Astrocyte (in vitro differentiated cells and primary cell): ENCODE data around the gene ARMC9.
"Not testable (repeated sequence)": the region's sequence is repeated elsewhere in the genome, so short reads cannot be mapped to it uniquely, and the experiment has no call there.

ENCODE experiments used
- EZH2 ChIP-seq: IDR thresholded peaks from 2 replicates; pipeline ENCODE4 v1.6.1; 2012; ENCODE audit warnings: mild to moderate bottlenecking, low read length, inconsistent platforms; ENCODE audit not compliant: insufficient read depth
- TF ChIP-seq, protein P1 (sequence below): IDR thresholded peaks from 2 replicates; pipeline ENCODE4 v1.5.1; 2011; ENCODE audit warnings: low read depth, mild to moderate bottlenecking, inconsistent platforms, low read length, moderate library complexity; ENCODE audit not compliant: insufficient read depth

DNA sequence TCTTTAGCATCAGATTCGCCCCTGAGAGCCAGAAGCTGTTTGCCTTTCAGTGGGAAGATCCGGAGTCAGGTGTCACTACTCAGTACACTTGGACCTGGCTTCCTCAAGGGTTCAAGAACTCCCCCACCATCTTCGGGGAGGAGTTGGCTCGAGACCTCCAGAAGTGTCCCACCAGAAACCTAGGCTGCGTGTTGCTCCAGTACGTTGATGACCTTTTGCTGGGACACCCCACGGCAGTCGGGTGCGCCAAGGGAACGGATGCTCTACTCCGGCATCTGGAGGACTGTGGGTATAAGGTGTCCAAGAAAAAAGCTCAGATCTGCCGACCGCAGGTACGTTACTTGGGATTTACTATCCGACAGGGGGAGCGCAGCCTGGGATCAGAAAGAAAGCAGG is 205.8 kb downstream of the ARMC9 start:
- TF ChIP-seq, protein P1, sequence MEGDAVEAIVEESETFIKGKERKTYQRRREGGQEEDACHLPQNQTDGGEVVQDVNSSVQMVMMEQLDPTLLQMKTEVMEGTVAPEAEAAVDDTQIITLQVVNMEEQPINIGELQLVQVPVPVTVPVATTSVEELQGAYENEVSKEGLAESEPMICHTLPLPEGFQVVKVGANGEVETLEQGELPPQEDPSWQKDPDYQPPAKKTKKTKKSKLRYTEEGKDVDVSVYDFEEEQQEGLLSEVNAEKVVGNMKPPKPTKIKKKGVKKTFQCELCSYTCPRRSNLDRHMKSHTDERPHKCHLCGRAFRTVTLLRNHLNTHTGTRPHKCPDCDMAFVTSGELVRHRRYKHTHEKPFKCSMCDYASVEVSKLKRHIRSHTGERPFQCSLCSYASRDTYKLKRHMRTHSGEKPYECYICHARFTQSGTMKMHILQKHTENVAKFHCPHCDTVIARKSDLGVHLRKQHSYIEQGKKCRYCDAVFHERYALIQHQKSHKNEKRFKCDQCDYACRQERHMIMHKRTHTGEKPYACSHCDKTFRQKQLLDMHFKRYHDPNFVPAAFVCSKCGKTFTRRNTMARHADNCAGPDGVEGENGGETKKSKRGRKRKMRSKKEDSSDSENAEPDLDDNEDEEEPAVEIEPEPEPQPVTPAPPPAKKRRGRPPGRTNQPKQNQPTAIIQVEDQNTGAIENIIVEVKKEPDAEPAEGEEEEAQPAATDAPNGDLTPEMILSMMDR: not testable (repeated sequence)
- TF ChIP-seq EZH2: not testable (repeated sequence)
